Spinal cord (tissue), 10 donors: ENCODE measurements around the gene MRPS5. TPM values are rescaled to one million over a fixed set of nuclear protein-coding genes. Genes with fewer than 3 reads are reported as not detected.

Experiments used
- DNase-seq, 6 donors: peaks; one replicate each; pipeline versions ENCODE4 v3.0.0 to v3.0.0-alpha.2; 2013 to 2015; ENCODE audit warnings: low spot score in 6 of 6, low read depth in 4 of 6
- H3K27ac ChIP-seq: one replicate; pipeline ENCODE4 v1.5.1; 2013; ENCODE audit warnings: low read depth, low read length, control low read depth
- H3K27me3 ChIP-seq: one replicate; pipeline ENCODE4 v1.6.1; 2013; ENCODE audit warnings: low read length; ENCODE audit not compliant: control insufficient read depth, insufficient read depth
- H3K36me3 ChIP-seq: one replicate; pipeline ENCODE4 v1.6.1; 2013; ENCODE audit warnings: low read length; ENCODE audit not compliant: control insufficient read depth, insufficient read depth
- H3K4me1 ChIP-seq: one replicate; pipeline ENCODE4 v1.6.1; 2013; ENCODE audit warnings: low read length; ENCODE audit not compliant: control insufficient read depth, insufficient read depth
- H3K4me3 ChIP-seq: one replicate; pipeline ENCODE4 v1.5.1; 2013; ENCODE audit warnings: low read depth, low read length, control low read depth
- H3K9me3 ChIP-seq: one replicate; pipeline ENCODE4 v1.6.1; 2013; ENCODE audit warnings: low read length; ENCODE audit not compliant: control insufficient read depth, insufficient read depth
- WGBS: methylation state at CpG from one replicate; pipeline ENCODE4 v1.1.5; 2013; ENCODE audit warnings: missing lambda C conversion rate; ENCODE audit not compliant: insufficient coverage; 5-methylcytosine and 5-hydroxymethylcytosine counted together
- polyA plus RNA-seq, 2 donors: library from polyadenylated mRNA; unstranded; fragments of 120-200 nt; gene quantifications; one replicate each; pipeline ENCODE4 v1.2.1, GENCODE V29; 2013; ENCODE audit not compliant: insufficient read length in 2 of 2
- total RNA-seq, 2 donors: library from RNA; depleted of rRNA in 1 of 2; stranded (reverse); fragments of 120-200 nt in 1 of 2; fragments of >200 nt in 1 of 2; gene quantifications; one replicate each; pipeline versions ENCODE4 v1.2.3 to v1.2.4, GENCODE V29; 2013 to 2014
- donor health status: healthy.

The MRPS5 gene
- total and polyA plus RNA-seq, 4 donors, result 53.0 to 86.6 (median 62.9) TPM

GRCh38 chr2:95057535-95058370, 63.9 kb downstream of the MRPS5 start:
- H3K27me3 ChIP-seq, result no peaks in the 10 kb centered on the region
- peak overlapping the region; percentile 80 for H3K27ac ChIP-seq
- H3K36me3 ChIP-seq, result no peaks in the 10 kb centered on the region
- peaks cover 61% of the 10 kb centered on the region for H3K4me1 ChIP-seq
- 41% methylated on average over 24 of the region's 28 CpGs for WGBS
- no peaks in the 10 kb centered on the region for H3K9me3 ChIP-seq
- no peak overlapping the region for H3K4me3 ChIP-seq
- peak in 5 of 6 donors; percentile 17 to 80 (median 35) for DNase-seq

- no peaks in the 10 kb centered on the region for H3K9me3 ChIP-seq
- no peak overlapping the region for H3K4me3 ChIP-seq
- peaks cover 54% of the 10 kb centered on the region for H3K4me1 ChIP-seq
- 67% methylated on average over 15 of the region's 15 CpGs for WGBS
- peak overlapping the region; percentile 74 for H3K27ac ChIP-seq
- no peak for DNase-seq
- no peaks in the 10 kb centered on the region for H3K27me3 ChIP-seq
- no peaks in the 10 kb centered on the region for H3K36me3 ChIP-seq
Observed at GRCh38 chr2:95056461-95057459, 64.8 kb downstream of the MRPS5 start.

DNA sequence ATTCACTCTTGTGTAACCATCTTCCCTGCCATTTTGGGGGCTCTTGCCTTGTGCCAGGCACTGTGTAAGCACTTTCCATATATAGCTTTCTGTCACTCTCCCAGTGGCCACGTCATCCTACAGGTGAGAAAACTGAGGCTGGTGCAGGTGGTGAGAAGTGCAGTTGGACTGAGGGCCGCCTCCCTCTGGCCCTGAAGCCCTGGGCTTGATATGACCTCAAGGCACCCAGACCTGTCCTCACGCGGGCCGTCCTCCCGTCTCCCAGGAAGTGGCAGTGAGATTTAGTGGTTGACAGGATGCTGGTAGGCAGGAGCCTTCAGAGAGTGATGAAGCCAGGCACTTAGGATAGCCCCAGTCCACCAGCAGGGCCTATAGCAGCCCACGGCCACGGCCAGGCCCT, 65.6 kb downstream of the MRPS5 start:
- 91% methylated on average over 7 of the region's 8 CpGs for WGBS
- H3K27ac ChIP-seq, result no peak overlapping the region
- DNase-seq, result no peak

GRCh38 chr2:95055262-95055661, 66.3 kb downstream of the MRPS5 start:
- Histone ChIP-seq H3K4me3 (no peak overlapping the region), H3K9me3 (no peaks in the 10 kb centered on the region), H3K27me3 (no peaks in the 10 kb centered on the region), H3K4me1 (peaks cover 45% of the 10 kb centered on the region), H3K36me3 (no peaks in the 10 kb centered on the region), H3K27ac (no peak overlapping the region)
- DNase-seq, result no peak
- WGBS, result 72% methylated on average over 2 of the region's 3 CpGs

More for the DNA sequence above, 65.6 kb downstream of the MRPS5 start:
- Histone ChIP-seq H3K27me3 (no peaks in the 10 kb centered on the region), H3K9me3 (no peaks in the 10 kb centered on the region), H3K4me3 (no peak overlapping the region), H3K4me1 (peaks cover 49% of the 10 kb centered on the region), H3K36me3 (no peaks in the 10 kb centered on the region)

- WGBS, result 66% methylated on average over 3 of the region's 5 CpGs
- no peaks in the 10 kb centered on the region for H3K27me3 ChIP-seq
- H3K27ac ChIP-seq, result no peak overlapping the region
Observed at GRCh38 chr2:95054016-95054415, 67.6 kb downstream of the MRPS5 start.

GRCh38 chr2:95053543-95053942, 68.1 kb downstream of the MRPS5 start:
- Histone ChIP-seq H3K4me3 (no peak overlapping the region), H3K9me3 (no peaks in the 10 kb centered on the region), H3K36me3 (no peaks in the 10 kb centered on the region), H3K4me1 (peaks cover 28% of the 10 kb centered on the region), H3K27me3 (no peaks in the 10 kb centered on the region), H3K27ac (no peak overlapping the region)
- no peak for DNase-seq
- 30% methylated on average over 9 of the region's 11 CpGs for WGBS

More at GRCh38 chr2:95054016-95054415, 67.6 kb downstream of the MRPS5 start:
- H3K9me3 ChIP-seq, result no peaks in the 10 kb centered on the region
- no peak for DNase-seq
- H3K4me1 ChIP-seq, result peaks cover 33% of the 10 kb centered on the region
- H3K4me3 ChIP-seq, result no peak overlapping the region
- H3K36me3 ChIP-seq, result no peaks in the 10 kb centered on the region

DNA sequence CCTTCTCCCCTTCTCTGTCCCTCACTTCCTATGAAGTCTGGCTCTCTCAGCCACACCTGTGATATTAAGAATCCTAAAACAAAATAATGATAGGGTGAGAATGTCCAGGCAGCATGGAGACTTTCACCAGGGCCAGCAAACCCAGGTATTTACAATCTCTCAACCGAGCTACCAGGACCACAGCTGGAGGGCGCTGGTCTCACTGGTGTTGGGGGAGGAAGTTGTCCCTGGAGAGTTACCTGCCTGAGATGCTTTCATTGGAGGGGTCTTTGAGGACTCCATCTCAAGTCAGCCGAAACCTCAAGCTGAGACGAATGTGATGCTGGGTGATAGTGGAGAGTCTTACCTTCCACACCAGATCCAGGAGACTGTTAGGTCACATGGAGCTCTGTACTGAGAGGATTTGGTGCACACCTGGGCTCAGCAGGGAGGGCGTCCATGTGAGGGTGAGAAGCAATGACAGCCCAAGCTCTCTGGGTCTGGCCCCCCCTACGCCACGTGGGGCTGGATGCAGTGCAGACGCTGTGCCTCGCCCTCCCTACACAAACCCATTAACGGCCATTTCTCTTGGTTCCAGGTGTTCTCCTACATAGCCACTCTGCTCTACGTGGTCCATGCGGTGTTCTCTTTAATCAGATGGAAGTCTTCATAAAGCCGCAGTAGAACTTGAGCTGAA, 68.7 kb downstream of the MRPS5 start:
- Histone ChIP-seq H3K36me3 (no peaks in the 10 kb centered on the region), H3K27me3 (no peaks in the 10 kb centered on the region), H3K4me1 (peaks cover 22% of the 10 kb centered on the region), H3K27ac (no peak overlapping the region), H3K9me3 (no peaks in the 10 kb centered on the region), H3K4me3 (no peak overlapping the region)
- DNase-seq, result no peak
- WGBS, result 91% methylated on average over 7 of the region's 13 CpGs

- H3K36me3 ChIP-seq, result no peaks in the 10 kb centered on the region
- H3K27ac ChIP-seq, result no peak overlapping the region
- no peak for DNase-seq
- peaks cover 16% of the 10 kb centered on the region for H3K4me1 ChIP-seq
- H3K27me3 ChIP-seq, result no peaks in the 10 kb centered on the region
- H3K4me3 ChIP-seq, result no peak overlapping the region
- 83% methylated on average over 5 of the region's 6 CpGs for WGBS
- no peaks in the 10 kb centered on the region for H3K9me3 ChIP-seq
Observed at GRCh38 chr2:95052307-95052706, 69.3 kb downstream of the MRPS5 start.

- 100% methylated on average over 1 of the region's 10 CpGs for WGBS
- no peak for DNase-seq
- H3K4me3 ChIP-seq, result no peak overlapping the region
- no peaks in the 10 kb centered on the region for H3K27me3 ChIP-seq
- H3K27ac ChIP-seq, result no peak overlapping the region
- H3K4me1 ChIP-seq, result peaks cover 9% of the 10 kb centered on the region
- H3K36me3 ChIP-seq, result no peaks in the 10 kb centered on the region
- no peaks in the 10 kb centered on the region for H3K9me3 ChIP-seq
Observed at GRCh38 chr2:95051626-95052025, 70.0 kb downstream of the MRPS5 start.
